KG1 (cell line): ENCODE data around the gene PON2.

Source experiments
- DNase-seq: peaks from one replicate; lab custom pipeline; 2025; lab: John Stamatoyannopoulos, UW

Gene PON2

GRCh38 chr7:95444796-95445195, 10.0 kb upstream of the PON2 start:
- no peak for DNase-seq

- DNase-seq: no peak
Measured at GRCh38 chr7:95441042-95441823, 6.4 kb upstream of the PON2 start.

GRCh38 chr7:95440394-95441038, 5.7 kb upstream of the PON2 start:
- no peak for DNase-seq

GRCh38 chr7:95436407-95436806, 1.6 kb upstream of the PON2 start:
- DNase-seq: no peak

- DNase-seq: no peak
Measured at GRCh38 chr7:95435422-95435780, 573 bp upstream of the PON2 start.

GRCh38 chr7:95433952-95434556, 774 bp downstream of the PON2 start:
- no peak for DNase-seq

- no peak for DNase-seq
Measured at GRCh38 chr7:95433129-95433528, 1.7 kb downstream of the PON2 start.

- DNase-seq: no peak
Measured at GRCh38 chr7:95432606-95433005, 2.2 kb downstream of the PON2 start.

GRCh38 chr7:95430864-95431263, 4.0 kb downstream of the PON2 start:
- DNase-seq: no peak

- DNase-seq: no peak
Measured at GRCh38 chr7:95429241-95429990, 5.4 kb downstream of the PON2 start.

- DNase-seq: no peak
Measured at GRCh38 chr7:95427914-95428516, 6.8 kb downstream of the PON2 start.

GRCh38 chr7:95427166-95427565, 7.7 kb downstream of the PON2 start:
- DNase-seq: no peak

- no peak for DNase-seq
Measured at GRCh38 chr7:95425694-95426093, 9.1 kb downstream of the PON2 start.

GRCh38 chr7:95424716-95425115, 10.1 kb downstream of the PON2 start:
- no peak for DNase-seq

GRCh38 chr7:95421847-95422444, 12.9 kb downstream of the PON2 start:
- no peak for DNase-seq

- no peak for DNase-seq
Measured at GRCh38 chr7:95421000-95421846, 13.6 kb downstream of the PON2 start.

GRCh38 chr7:95412075-95412474, 22.8 kb downstream of the PON2 start:
- no peak for DNase-seq

- no peak for DNase-seq
Measured at GRCh38 chr7:95411666-95412065, 23.2 kb downstream of the PON2 start.

- no peak for DNase-seq
Measured at GRCh38 chr7:95411036-95411435, 23.8 kb downstream of the PON2 start.

GRCh38 chr7:95407751-95408150, 27.1 kb downstream of the PON2 start:
- no peak for DNase-seq

- no peak for DNase-seq
Measured at GRCh38 chr7:95405800-95406199, 29.0 kb downstream of the PON2 start.
